ENCODE results near the gene GNAT3.

Gene GNAT3

DNA sequence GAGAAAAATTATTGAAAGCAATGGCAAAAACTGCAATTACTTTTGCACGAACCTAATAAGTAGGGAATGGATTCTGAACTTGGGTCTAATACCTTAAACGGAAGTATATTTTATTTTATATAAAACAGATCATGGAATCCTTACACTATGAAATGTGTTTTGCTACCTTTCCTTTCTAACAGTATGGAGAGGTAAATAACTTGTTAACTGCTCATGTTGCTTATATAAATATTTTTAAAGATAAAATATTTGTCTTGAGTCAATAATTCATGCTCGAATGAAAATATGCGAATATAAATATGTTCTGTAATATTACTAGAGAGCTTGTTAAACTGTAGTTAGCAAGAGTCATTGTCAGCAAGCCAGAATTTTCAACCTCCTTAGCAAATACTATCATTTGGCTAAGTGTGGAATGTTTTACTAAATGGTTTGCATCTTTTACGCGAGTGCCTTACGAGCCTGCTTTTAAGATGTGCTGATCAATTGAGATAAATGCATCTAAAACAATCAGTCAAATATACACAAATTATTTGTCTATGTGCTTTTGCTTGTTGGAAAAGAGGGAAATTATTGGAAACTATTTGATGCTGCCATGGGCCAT lies 5.9 kb downstream of the GNAT3 start:
- DNase-seq (ENCODE audit: extremely low spot score, insufficient read length, low read depth) (no peak), FAIRE-seq (no peak)

GRCh38 chr7:80500325-80500724 lies 11.5 kb downstream of the GNAT3 start:
- FAIRE-seq (no peak), DNase-seq (ENCODE audit: extremely low spot score, insufficient read length, low read depth) (no peak)

DNA sequence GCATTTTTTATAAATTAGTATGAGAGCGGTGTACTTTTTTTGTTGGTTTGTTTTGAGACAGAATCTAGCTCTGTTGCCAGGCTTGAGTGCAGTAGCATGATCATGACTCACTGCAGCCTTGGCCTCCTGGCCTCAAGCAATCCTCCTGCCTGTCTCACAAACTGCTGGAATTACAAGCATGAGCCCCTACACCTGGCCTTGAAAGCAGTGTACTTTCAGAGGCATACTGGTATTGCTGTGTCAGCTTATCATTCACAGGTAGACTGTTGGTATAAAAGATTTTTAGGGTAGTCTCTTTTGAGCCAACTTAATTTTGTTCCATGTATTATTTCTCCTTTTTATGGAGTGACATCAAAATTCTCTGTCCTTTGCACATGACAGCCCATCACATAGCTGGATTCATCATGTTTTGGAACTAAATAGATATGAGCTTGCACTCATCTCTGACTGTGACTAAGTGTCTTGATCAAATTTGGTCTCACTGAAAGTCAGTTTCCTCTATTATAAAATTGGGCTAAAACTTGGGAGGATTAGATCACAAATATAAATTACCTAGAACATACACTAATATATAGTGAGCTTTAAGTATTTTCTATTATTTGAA lies 12.4 kb downstream of the GNAT3 start:
- DNase-seq (ENCODE audit: extremely low spot score, insufficient read length, low read depth) (no peak), FAIRE-seq (no peak)

DNA sequence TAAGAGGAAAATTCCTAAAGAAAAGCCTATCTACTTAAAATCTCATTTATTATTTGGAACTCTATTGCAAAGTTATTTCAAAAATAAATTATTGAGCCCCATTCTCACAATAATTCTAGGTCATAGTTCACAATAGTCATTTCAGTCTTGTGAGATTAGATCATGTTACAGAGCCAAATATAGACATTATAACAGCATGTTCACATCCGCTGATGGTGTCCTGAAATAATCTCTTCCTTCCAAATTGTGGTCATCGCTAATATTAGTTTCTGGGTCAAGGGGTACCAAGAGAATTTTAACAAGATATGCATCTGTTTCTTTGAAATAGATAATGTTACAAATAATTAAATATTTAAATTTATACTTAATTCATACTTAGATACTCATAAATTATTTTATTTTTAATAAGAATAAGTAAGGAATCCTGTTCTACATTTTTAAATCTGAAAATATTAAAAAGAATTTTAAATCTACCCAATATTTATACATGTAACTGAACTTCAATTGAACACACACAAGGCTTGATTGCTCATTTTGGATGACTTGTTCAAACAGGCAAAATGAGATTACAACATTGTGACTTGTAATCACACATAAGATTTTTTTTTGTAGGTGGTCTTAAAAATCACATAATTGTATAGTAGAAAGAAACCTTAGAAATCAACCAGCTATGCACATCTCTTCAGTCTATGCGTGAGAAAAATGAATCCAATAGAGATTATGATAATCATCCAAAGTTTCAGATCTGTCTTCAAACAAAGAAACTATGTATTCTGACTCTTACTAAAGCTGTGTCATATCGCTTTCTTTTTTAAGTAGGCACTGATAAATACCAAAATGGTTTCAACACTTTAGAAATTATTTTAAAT lies 13.1 kb downstream of the GNAT3 start:
- FAIRE-seq (no peak), DNase-seq (ENCODE audit: extremely low spot score, insufficient read length, low read depth) (no peak)

DNA sequence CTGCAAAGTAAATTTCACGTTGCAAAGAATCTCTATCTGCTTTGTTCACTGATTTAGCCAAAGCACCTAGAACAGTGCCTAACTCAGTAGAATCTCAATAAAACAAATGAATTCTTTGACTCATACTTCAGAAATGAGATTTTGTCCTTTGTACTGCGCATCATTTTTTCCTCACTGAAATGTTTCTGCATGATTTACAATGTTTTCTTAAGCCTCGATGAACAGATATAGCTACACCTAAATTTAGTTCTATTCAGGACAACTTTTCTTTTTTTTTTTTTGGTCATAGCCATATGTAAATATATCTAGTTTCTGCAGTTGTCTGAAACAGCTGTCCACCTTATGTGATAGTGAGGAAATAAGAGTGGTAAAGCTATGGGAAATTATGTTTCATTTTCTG lies 15.3 kb downstream of the GNAT3 start:
- no peak for FAIRE-seq
- no peak for DNase-seq (ENCODE audit: extremely low spot score, insufficient read length, low read depth)

GRCh38 chr7:80493121-80493849 lies 18.6 kb downstream of the GNAT3 start:
- DNase-seq (ENCODE audit: extremely low spot score, insufficient read length, low read depth) (no peak), FAIRE-seq (no peak)

DNA sequence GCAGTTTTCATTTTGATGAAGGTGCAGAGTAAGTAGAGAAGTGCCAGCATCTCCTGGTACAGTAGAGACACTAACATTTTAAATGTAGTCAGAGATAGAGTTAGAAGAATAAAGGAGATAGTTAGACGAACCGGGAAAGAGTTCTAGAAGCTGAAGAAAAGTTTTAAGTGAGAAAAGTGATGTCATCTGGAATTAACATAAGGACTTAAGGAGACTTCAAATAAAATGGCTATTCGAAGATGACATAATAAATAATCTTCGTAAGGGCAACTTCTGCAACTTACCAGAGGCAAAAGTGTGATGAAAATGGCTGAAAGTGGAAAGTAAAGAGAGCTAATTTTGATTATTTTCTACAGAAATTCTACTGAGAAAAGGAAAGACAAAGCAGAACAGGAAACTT lies 20.4 kb downstream of the GNAT3 start:
- FAIRE-seq (no peak), DNase-seq (ENCODE audit: extremely low spot score, insufficient read length, low read depth) (no peak)

GRCh38 chr7:80488851-80489370 lies 23.0 kb downstream of the GNAT3 start:
- DNase-seq (ENCODE audit: extremely low spot score, insufficient read length, low read depth) (no peak), FAIRE-seq (no peak)

DNA sequence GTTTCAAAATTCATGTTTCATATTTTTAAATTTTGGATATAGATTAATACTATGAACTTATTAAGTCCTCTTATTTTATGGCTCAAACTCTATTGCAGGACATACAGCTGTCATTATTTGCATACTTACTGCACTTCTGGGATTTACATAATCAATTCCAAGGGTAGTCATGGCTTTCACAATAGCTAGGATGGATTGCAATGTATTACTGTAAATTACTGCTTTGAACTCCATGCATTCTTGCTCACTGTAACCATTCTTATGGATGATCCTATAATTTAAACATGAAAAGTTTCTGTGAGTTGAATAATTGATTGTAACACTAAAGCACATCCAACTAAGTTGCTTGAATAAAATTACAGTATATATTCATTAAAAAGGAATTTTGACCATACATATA lies 23.5 kb downstream of the GNAT3 start:
- no peak for DNase-seq (ENCODE audit: extremely low spot score, insufficient read length, low read depth)
- FAIRE-seq, result no peak

- no peak for DNase-seq (ENCODE audit: extremely low spot score, insufficient read length, low read depth)
- no peak for FAIRE-seq
Observed at GRCh38 chr7:80485721-80486120, 26.1 kb downstream of the GNAT3 start.

GRCh38 chr7:80482950-80483349 lies 28.9 kb downstream of the GNAT3 start:
- DNase-seq (ENCODE audit: extremely low spot score, insufficient read length, low read depth) (no peak), FAIRE-seq (no peak)

- DNase-seq (ENCODE audit: extremely low spot score, insufficient read length, low read depth) (no peak), FAIRE-seq (no peak)
Observed at GRCh38 chr7:80481196-80481884, 30.5 kb downstream of the GNAT3 start.

DNA sequence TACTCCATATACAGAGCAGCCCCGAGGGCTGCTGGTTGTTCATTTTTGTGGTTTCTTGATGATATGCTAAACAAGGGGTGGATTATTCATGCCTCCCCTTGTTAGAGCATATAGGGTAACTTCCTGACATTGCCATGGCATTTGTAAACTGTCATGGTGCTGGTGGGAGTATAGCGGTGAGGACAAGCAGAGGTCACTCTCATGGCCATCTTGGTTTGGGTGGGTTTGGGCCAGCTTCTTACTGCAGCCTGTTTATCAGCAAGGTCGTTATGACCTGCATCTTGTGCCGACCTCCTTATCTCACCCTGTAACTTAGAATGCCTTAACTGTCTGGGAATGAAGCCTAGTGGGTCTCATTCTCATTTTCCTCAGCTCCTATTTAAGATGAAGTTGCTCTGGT lies 31.3 kb downstream of the GNAT3 start:
- no peak for FAIRE-seq

GRCh38 chr7:80478683-80479082 lies 33.2 kb downstream of the GNAT3 start:
- DNase-seq (ENCODE audit: extremely low spot score, insufficient read length, low read depth) (no peak), FAIRE-seq (no peak)

More for the DNA sequence above, 31.3 kb downstream of the GNAT3 start:
- no peak for DNase-seq (ENCODE audit: extremely low spot score, insufficient read length, low read depth)

DNA sequence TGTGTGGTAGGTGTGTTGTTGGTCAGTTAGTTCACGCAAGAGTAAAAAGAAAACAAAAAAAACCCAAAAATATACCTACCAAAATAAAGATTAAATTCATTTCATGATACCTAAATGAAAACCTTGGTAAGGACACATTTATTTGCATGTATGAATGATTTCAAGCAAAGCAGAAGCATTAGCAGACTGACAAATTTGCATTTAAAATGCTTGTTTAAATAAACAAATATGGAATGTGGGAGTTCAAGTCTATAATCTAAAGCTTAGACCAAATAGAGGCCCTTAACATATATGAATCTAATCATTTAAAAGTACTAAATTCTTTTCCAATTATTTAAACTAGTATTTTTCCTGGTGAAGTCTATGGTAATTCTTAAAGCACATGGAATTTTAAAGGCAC lies 35.8 kb downstream of the GNAT3 start:
- no peak for FAIRE-seq

DNA sequence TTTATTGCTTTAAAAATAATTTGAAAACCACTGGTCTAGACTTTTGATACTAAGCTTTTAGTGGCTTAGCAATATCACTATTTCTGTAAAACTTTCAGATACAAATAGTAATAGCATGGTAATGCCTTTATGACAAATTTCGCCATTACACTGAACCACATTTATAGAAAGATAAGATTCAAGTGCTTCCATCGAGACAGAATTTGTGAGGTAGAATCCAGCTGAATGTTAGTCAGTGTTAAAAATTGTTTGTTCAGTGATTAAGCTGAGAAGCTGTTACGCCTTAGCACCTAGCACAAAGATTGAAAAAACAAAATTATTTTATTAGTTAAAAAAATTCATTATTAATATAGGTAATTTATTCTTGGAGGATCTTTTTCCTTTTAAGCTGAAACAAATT lies 36.5 kb downstream of the GNAT3 start:
- DNase-seq (ENCODE audit: extremely low spot score, insufficient read length, low read depth), result no peak
- FAIRE-seq, result no peak

More for the DNA sequence above, 35.8 kb downstream of the GNAT3 start:
- DNase-seq (ENCODE audit: extremely low spot score, insufficient read length, low read depth), result no peak

DNA sequence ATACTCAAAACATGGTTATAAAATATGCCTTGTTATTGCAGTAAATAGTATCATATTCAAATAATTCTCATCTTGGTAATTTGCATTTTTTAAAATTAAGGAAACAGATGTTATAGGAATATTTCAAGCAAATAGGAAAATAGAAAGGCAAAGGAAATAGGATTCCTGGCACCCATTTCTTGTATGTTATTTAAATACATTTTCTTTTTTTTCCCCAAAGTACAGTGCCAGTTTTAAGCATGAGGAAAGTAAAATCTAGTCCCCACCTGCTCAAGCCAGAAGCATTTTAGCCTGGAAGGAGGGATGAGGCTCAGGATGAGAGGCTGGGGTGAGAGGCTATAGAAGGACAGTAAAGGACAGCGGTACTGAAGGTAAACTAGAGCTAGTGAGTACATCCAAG lies 38.1 kb downstream of the GNAT3 start:
- FAIRE-seq, result no peak
- no peak for DNase-seq (ENCODE audit: extremely low spot score, insufficient read length, low read depth)

GRCh38 chr7:80472491-80473200 lies 39.2 kb downstream of the GNAT3 start:
- DNase-seq (ENCODE audit: extremely low spot score, insufficient read length, low read depth) (no peak), FAIRE-seq (no peak)
